CD4-positive, alpha-beta T cell treated with Interleukin-2 at 100 ng/mL for 4 hours (primary cell): Measurements from ENCODE around the gene DNAJC15.
A peak's percentile ranks its signal among the peaks of the same experiment; 100 is the strongest.

Source experiments
- DNase-seq: peaks from one replicate; pipeline ENCODE4 v3.0.0-alpha.2; 2020; ENCODE audit warnings: low spot score

Gene DNAJC15

GRCh38 chr13:43023289-43023963 is at the start of gene DNAJC15:
Gene DNAJC15, plus strand, starts transcription at chr13:43023586. Its CDS starts 41 bp downstream, at chr13:43023627.
- DNase-seq = peak; percentile 85

- DNase-seq = no peak
These were observed 47.3 kb upstream of the DNAJC15 start for GRCh38 chr13:42976066-42976465.

DNA sequence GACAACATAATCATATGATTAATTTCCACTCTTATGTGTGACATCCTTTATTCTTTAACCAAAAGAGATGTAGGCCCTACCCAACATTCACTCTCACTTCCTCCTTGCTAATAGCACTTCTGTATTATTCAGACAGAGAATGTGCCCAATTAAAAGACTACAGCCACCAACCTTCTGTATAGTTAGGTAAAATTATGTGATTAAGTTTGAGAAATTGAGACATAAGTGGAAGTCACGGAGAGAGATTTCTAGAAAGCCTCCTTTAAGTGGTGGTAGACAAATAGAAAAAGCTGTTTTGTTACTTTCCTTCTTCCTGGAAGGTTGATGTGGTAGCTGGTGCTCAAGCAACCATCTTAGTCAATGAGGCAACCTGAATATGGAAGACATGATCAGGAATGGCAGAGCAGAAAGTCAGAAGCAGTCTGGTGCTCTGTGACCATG is 46.1 kb upstream of the DNAJC15 start:
- DNase-seq = no peak

- no peak for DNase-seq
These were observed 42.1 kb upstream of the DNAJC15 start for GRCh38 chr13:42981317-42981716.

DNA sequence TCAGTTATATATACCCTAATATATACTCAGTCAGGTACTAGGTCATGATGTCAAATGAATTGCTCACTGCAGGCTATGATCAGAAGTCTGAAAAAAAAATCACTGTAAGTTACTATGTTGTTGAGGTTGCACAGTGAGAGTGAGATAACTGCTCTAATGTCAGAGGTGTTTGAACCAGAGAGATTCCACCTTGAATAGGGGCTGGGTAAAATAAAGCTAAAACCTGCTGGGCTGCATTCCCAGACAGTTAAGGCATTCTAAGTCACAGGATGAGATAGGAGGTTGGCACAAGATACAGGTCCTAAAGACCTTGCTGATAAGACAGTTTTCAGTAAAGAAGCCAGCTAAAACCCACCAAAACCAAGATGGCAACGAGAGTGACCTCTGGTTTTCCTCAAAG is 41.5 kb upstream of the DNAJC15 start:
- DNase-seq = no peak

GRCh38 chr13:42984026-42984425 is 39.4 kb upstream of the DNAJC15 start:
- no peak for DNase-seq

GRCh38 chr13:42984691-42985090 is 38.7 kb upstream of the DNAJC15 start:
- DNase-seq = no peak

DNA sequence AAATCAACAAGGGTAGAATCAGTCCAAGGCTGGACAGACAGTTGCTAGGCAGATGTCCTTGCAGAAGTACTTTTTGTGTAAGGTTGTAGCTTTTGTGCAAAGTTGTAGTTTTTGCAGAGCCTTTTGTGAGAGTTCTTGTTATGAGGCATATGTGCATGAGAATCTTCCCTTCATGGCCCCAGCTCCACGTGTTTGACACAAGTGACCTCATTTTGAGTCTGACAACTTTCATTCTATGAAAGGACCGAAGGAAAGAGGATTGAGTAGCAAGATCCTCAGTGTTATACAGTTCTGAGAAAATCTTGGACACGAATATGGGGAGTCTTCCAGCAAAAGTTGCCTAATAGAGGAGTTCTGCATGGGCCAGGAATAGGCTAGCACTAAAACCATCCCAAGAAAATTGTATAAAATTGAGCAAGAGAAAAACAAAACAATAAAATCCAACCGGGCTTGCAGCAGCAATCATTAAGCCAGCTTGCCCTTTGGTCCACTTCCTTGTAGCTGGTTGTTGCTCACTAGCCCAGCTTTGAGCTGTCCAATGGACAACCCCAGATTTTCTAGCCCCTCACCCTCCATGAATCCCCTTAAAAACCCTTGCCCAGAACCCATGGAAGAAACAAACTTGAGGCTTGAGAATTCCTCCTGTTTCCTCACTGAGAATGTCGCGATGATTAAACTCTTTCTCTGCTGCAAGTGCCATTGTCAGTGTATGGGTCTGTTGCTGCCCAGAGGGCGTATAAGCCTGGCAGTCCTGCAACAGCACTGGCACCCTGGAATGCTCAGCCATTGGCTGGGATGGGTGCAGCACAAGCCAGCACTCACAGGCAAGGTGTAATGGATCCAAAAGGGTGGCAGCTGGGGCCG is 37.8 kb upstream of the DNAJC15 start:
- DNase-seq = no peak

GRCh38 chr13:42986176-42986574 is 37.2 kb upstream of the DNAJC15 start:
- no peak for DNase-seq

DNA sequence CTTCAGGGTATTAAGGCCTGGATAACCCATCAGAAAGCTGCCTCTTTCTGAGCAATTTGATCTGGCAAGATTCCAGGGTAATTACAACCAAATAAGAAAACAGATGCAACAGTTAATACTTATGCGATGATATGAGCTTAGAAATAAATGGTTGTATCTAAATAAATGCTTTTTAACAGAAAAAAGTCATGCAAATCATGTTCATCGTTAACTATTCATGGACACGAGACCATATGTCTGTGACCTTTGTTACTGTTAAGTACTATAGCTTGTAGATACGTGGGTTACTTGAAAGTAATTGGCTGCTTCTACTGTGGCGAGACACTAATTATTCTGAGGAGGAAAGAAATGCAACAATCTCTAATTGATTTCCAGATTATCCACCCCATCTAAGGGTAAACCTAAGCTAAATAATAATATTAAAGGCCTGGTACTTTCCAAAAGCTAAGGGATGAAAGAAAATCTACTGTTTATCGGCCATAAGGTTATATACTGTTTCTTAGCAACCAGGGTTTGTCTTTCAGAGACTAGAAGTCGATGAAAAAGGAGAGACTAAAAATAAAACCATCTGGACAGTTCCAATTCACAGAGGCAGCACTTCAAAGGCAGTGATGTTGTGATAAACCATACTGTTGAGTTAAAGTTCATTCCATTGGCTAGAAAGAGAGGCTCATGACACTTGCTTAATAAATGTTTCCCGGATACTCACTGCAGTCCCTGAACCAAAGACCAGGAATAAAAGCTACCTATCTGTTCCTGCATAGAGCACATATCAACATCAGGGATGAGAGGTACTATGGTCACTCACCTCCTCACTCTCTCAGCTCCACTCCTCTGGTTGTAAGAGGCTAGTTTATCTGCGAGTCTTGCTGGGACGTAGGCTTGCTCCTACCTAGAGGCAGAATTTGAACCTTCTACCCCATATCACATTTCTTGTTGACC is 32.8 kb upstream of the DNAJC15 start:
- DNase-seq = peak; percentile 66

DNA sequence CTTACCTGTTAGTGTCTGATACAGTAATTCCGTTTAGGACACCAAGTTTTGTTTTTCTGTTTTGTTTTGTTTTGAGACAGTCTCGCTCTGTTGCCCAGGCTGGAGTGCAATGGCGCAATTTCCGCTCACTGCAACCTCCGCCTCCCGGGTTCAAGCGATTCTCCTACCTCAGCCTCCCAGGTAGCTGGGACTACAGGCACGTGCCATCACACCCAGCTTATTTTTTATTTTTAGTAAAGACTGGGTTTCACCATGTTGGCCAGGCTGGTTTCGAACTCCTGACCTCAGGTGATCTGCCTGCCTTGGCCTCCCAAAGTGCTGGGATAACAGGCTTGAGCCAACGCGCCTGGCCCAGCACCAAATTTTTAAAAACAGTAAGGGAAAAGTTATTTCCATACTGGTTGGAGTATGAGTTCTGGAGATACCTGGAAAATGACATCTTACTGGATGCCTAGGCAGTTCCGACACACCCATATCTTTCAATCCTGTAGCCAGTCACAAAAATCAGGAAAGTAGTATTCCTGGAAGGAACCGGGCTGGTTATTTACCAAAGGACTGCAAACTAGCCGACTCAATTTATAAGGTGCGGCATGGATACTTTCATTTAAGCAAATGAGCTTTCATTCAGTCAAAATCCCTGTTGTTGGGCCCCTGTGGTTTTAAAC is 32.0 kb upstream of the DNAJC15 start:
- peak; percentile 3 for DNase-seq

DNA sequence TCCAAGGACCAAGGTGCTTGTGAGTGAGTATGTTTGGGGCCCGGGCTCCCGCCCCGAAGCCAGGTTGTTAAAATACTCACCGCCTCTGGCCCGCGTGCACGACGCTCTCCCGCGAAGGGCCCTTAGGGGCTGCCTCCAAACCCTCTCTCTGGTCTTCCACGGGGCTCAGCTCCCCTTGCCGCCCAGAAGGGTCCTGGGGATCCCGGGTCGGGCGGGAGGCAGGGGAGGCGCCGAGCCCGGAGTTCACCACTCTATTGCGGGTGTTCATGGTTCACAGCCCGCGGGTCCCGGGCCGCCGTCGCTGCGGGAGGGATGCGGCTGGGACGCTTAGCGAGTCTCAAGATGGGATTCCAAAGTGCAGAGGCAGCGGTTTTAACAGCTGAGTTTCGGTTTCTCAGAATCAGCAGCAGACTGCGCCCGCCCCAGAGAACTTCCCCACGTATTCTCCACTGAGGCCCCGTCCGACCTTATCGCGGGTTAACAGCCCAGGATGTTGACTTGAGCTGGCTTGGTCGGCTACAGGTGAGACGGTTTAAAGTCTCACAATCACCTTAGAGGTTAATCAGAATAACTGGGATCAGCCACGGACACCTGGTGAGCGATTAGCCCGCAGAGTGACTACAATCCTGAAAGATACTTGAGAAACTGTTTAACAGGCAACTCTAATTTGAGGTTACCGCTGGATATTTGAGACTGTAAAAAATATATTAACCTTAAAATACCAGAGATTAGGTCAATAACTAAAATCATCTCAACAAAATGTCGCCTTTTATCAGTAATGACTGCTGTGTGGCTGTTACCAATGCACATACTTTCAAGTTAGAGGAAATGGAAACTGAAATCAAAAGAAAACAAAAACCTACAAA is 31.3 kb upstream of the DNAJC15 start, which contains the start of gene EPSTI1:
TSS of gene EPSTI1 (minus strand) at position 344 of the 866 bp plus-strand sequence. CDS start at position 268, 76 bp downstream.
- DNase-seq = peak; percentile 78

GRCh38 chr13:42992764-42993122 is 30.6 kb upstream of the DNAJC15 start:
- no peak for DNase-seq

DNA sequence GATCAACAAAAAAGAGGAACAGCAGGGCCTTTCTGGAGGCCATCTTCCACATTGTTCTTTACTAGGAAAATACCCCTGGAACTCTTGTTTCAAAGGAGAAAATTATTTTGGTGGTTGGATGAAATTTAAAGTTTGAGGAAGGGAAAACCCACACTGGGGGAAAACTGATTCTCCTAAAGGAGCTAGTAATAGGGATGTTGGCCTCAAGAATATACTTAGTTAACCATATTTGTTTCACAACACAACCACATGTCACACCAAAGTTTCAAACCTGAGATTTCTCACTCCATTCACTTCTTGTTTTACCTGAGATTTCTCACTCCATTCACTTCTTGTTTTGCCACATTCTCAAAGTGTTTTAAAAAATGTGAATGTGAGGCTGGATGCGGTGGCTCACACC is 28.5 kb upstream of the DNAJC15 start:
- DNase-seq = no peak

DNA sequence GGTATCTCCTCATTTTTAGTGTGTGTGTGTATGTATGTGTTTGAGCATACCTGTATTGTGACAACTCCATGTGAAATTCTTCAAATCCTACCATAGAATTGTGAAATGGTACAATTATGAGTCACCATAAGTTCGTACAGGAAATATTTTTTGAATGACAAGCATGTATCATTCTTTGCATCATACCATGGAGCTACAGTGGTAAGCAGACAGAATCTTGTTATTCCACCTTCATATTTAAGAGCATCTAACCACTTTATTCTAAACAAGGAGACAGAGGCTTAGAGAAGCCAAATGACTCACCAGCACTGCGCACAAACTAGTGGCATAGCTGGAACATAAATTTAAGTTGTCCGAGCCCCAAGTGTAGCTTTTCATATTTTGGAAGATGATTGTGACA is 26.8 kb upstream of the DNAJC15 start:
- no peak for DNase-seq

DNA sequence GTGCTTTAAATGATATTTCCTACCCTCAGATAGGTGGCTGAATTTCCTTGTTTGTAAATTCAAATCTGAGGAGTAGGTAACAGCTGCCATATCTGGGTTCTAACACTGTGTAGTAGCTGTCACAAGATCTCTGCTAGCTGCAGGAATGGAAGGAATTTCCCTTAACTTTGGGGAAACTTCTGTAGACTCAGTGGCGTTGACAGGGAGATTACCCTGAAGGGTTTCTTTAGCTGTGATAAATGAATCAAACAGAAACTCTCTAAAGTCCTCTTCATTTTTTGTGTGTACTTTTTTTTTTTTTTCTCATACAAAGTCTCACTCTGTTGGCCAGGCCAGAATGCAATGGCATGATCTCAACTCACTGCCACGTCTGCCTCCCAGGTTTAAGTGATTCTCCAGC is 26.0 kb upstream of the DNAJC15 start:
- no peak for DNase-seq

DNA sequence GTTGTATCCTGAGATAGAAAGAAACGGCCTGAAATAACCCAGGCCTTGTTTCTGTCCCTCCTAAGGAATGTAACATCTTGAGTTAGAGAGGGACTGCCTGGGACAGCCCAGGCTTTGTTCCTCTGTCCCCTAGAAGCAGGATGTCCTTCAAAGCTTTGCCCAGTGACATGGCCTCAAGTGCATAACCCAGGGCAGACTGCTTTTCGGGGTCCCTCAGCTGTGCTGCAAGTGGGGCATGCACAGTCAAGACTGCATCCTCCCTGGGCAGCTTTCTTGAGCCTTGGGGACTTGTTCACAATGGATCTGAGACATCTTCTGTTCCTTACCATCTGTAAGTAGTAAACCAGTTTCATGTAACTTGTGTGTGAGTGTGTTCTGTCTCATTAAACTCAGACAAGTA is 23.9 kb upstream of the DNAJC15 start:
- DNase-seq = no peak

DNA sequence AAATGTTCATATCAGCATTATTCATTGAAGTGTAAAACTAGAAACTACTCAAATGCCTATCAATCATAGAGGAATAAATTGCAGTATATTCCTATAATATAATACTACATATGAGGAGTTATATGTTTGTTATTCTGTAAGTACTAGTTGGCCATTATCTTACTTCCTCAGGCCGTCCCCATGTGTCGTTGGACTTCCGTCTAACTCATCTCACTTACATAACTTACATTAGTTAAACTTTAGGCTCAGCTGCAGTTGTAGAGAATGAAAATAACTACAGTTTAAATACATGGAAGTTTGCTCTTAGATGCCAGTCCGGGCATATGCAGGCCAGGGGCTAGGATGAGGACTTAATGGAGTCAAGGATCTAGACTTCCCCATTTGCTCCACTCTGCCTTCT is 22.7 kb upstream of the DNAJC15 start:
- DNase-seq = no peak

- DNase-seq = no peak
These were observed 21.4 kb upstream of the DNAJC15 start for GRCh38 chr13:43002021-43002420.

DNA sequence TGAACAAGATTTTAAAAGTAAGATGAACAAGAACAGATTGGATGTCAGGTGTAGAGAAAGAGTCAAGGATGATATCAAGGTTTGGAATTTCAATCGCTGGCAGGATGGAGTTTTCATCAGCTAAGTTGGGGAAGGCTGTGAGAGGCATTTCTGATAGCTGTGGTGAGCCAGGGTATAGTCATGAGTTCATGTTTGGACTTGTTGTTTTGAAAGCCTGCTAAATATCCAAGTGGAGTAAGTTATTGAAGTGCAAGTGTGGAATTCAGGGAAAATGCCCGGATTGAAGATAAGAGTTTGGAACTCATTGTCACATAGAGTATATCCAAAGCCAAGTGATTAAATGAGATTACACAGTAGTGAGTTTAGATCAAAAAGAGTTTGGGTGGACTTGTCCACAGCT is 20.4 kb upstream of the DNAJC15 start:
- DNase-seq = no peak

DNA sequence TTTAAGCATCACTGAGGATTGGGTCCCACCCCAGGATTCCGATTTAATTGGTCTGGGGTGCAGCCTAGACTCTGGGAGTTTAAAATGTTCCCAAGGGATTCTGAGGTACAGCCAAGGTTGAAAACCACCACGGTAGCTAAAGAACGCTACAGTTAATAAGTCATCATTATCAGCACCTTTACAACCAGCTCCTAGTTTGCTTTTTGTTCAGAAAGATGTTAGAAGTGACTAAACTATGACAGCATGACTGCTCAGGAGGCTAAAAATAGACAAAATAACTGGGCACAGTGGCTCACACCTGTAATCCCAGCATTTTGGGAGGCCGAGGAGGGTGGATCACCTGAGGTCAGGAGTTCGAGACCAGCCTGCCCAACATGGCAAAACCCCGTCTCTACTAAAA is 19.7 kb upstream of the DNAJC15 start:
- no peak for DNase-seq
